ENCODE results near the gene SLC8B1.

The SLC8B1 gene

GRCh38 chr12:113318900-113319628 lies 15.8 kb downstream of the SLC8B1 start:
- FAIRE-seq: no peak

GRCh38 chr12:113318046-113318656 lies 16.8 kb downstream of the SLC8B1 start:
- no peak for FAIRE-seq

- FAIRE-seq: no peak
Measured at GRCh38 chr12:113317122-113317521, 17.8 kb downstream of the SLC8B1 start.

GRCh38 chr12:113316155-113316554 lies 18.8 kb downstream of the SLC8B1 start:
- FAIRE-seq: no peak

GRCh38 chr12:113315358-113315757 lies 19.6 kb downstream of the SLC8B1 start:
- no peak for FAIRE-seq

- no peak for FAIRE-seq
Measured at GRCh38 chr12:113314121-113314529, 20.8 kb downstream of the SLC8B1 start.

GRCh38 chr12:113310489-113310888 lies 24.4 kb downstream of the SLC8B1 start:
- FAIRE-seq: no peak

- FAIRE-seq: no peak
Measured at GRCh38 chr12:113306382-113306781, 28.5 kb downstream of the SLC8B1 start.

GRCh38 chr12:113305281-113305856 lies 29.5 kb downstream of the SLC8B1 start:
- FAIRE-seq: no peak

- no peak for FAIRE-seq
Measured at GRCh38 chr12:113302886-113303640, 31.8 kb downstream of the SLC8B1 start.

- no peak for FAIRE-seq
Measured at GRCh38 chr12:113302466-113302865, 32.4 kb downstream of the SLC8B1 start.

GRCh38 chr12:113301811-113302210 lies 33.1 kb downstream of the SLC8B1 start:
- FAIRE-seq: no peak

GRCh38 chr12:113299619-113300237 lies 35.2 kb downstream of the SLC8B1 start:
- FAIRE-seq: no peak

- no peak for FAIRE-seq
Measured at GRCh38 chr12:113298861-113299545, 35.9 kb downstream of the SLC8B1 start.

GRCh38 chr12:113298472-113298817 lies 36.5 kb downstream of the SLC8B1 start:
- no peak for FAIRE-seq

GRCh38 chr12:113297621-113298471 lies 37.1 kb downstream of the SLC8B1 start:
- no peak for FAIRE-seq

- no peak for FAIRE-seq
Measured at GRCh38 chr12:113297214-113297587, 37.7 kb downstream of the SLC8B1 start.

GRCh38 chr12:113296557-113297213 lies 38.2 kb downstream of the SLC8B1 start:
- no peak for FAIRE-seq

- no peak for FAIRE-seq
Measured at GRCh38 chr12:113295886-113296556, 38.9 kb downstream of the SLC8B1 start.

- FAIRE-seq: no peak
Measured at GRCh38 chr12:113293100-113293499, 41.8 kb downstream of the SLC8B1 start.
